HEK293 (cell line): ENCODE measurements around the gene TMEM50B.
A peak's percentile ranks its signal among the peaks of the same experiment; 100 is the strongest.

ENCODE experiments used
- CTCF ChIA-PET: fragments of 350-600 bp; formaldehyde crosslinking; extraction: SDS; loops from one replicate; lab custom pipeline; 2021; ENCODE audit warnings: antibody characterized with exemption; lab: Yijun Ruan, JAX
- POLR2A ChIA-PET: fragments of 300-600 bp; formaldehyde crosslinking; extraction: SDS; loops from one replicate; lab custom pipeline; 2020; ENCODE audit warnings: antibody characterized with exemption, inconsistent platforms; lab: Yijun Ruan, JAX
- H3K27ac ChIP-seq: fragments of 200-500 bp; sonication (Bioruptor generic); 2 replicates; pipeline ENCODE4 v1.5.1; 2014; ENCODE audit warnings: low read depth, low read length, control low read depth, inconsistent platforms; ENCODE audit errors: extremely low read depth
- H3K36me3 ChIP-seq, 2 experiments: fragments of 200-500 bp in 1 of 2; sonication (Bioruptor generic) in 1 of 2; 1 replicate in 1 of 2; 2 replicates in 1 of 2; pipeline ENCODE4 v1.5.1; 2014 to 2017; ENCODE audit warnings: inconsistent platforms in 2 of 2, low read length in 2 of 2; ENCODE audit not compliant: control insufficient read depth in 2 of 2, insufficient read depth in 1 of 2
- H3K4me1 ChIP-seq: fragments of 200-500 bp; sonication (Bioruptor generic); 2 replicates; pipeline ENCODE4 v1.5.1; 2014; ENCODE audit warnings: mild to moderate bottlenecking, low read length, inconsistent platforms; ENCODE audit not compliant: control insufficient read depth, insufficient read depth
- H3K4me3 ChIP-seq: 2 replicates; pipeline ENCODE4 v1.5.1; 2011; ENCODE audit warnings: low read depth, mild to moderate bottlenecking, control low read depth, low read length, moderate library complexity
- H3K9me3 ChIP-seq: fragments of 200-500 bp; sonication (Bioruptor generic); 2 replicates; pipeline ENCODE4 v1.5.1; 2014; ENCODE audit warnings: low read depth, low read length, inconsistent platforms; ENCODE audit not compliant: control insufficient read depth, insufficient read depth
- BCL6B ChIP-seq: fragments of 450-650 bp; formaldehyde crosslinking; IDR thresholded peaks from 2 replicates; pipeline ENCODE4 v1.5.1; 2017; ENCODE audit warnings: missing biosample characterization, missing genetic modification characterization
- FEZF1 ChIP-seq: fragments of 450-650 bp; formaldehyde crosslinking; IDR thresholded peaks from 2 replicates; pipeline ENCODE4 v1.5.1; 2016; ENCODE audit warnings: missing biosample characterization, missing genetic modification characterization
- IKZF3 ChIP-seq: fragments of 450-650 bp; IDR thresholded peaks from 2 replicates; pipeline ENCODE4 v1.5.0; 2018; ENCODE audit warnings: missing biosample characterization, mild to moderate bottlenecking, missing genetic modification characterization, moderate library complexity
- MYNN ChIP-seq: fragments of 450-650 bp; formaldehyde crosslinking; IDR thresholded peaks from 2 replicates; pipeline ENCODE4 v1.5.1; 2016; ENCODE audit warnings: missing biosample characterization, missing genetic modification characterization, borderline replicate concordance
- OVOL3 ChIP-seq: fragments of 450-650 bp; formaldehyde crosslinking; IDR thresholded peaks from 2 replicates; pipeline ENCODE4 v1.5.1; 2016; ENCODE audit warnings: missing biosample characterization, missing genetic modification characterization
- SP3 ChIP-seq: fragments of 450-650 bp; formaldehyde crosslinking; IDR thresholded peaks from 2 replicates; pipeline ENCODE4 v1.5.1; 2016; ENCODE audit warnings: missing biosample characterization, missing genetic modification characterization
- WT1 ChIP-seq: fragments of 450-650 bp; formaldehyde crosslinking; IDR thresholded peaks from 2 replicates; pipeline ENCODE4 v1.5.1; 2016; ENCODE audit warnings: missing biosample characterization, missing genetic modification characterization
- ZBTB17 ChIP-seq: fragments of 450-650 bp; formaldehyde crosslinking; IDR thresholded peaks from 2 replicates; pipeline ENCODE4 v1.5.1; 2016; ENCODE audit warnings: missing biosample characterization, missing genetic modification characterization
- ZNF335 ChIP-seq: fragments of 450-650 bp; formaldehyde crosslinking; conservative IDR thresholded peaks from 2 replicates; pipeline ENCODE4 v1.5.1; 2016; ENCODE audit warnings: missing biosample characterization, missing genetic modification characterization
- ZNF391 ChIP-seq: fragments of 450-650 bp; formaldehyde crosslinking; IDR thresholded peaks from 2 replicates; pipeline ENCODE4 v1.5.1; 2016; ENCODE audit warnings: low read depth, missing biosample characterization, missing genetic modification characterization, borderline replicate concordance
- ZNF416 ChIP-seq: fragments of 450-650 bp; formaldehyde crosslinking; IDR thresholded peaks from 2 replicates; pipeline ENCODE4 v1.5.1; 2016; ENCODE audit warnings: missing biosample characterization, missing genetic modification characterization
- ZNF501 ChIP-seq: fragments of 450-650 bp; formaldehyde crosslinking; IDR thresholded peaks from 2 replicates; pipeline ENCODE4 v1.5.1; 2016; ENCODE audit warnings: missing biosample characterization, missing genetic modification characterization
- ZNF544 ChIP-seq: fragments of 450-650 bp; formaldehyde crosslinking; IDR thresholded peaks from 2 replicates; pipeline ENCODE4 v1.5.0; 2017; ENCODE audit warnings: missing biosample characterization, missing genetic modification characterization
- ZNF600 ChIP-seq: fragments of 450-650 bp; formaldehyde crosslinking; IDR thresholded peaks from 2 replicates; pipeline ENCODE4 v1.5.1; 2016; ENCODE audit warnings: missing biosample characterization, missing genetic modification characterization
- ZNF623 ChIP-seq: fragments of 450-650 bp; formaldehyde crosslinking; IDR thresholded peaks from 2 replicates; pipeline ENCODE4 v1.5.1; 2016; ENCODE audit warnings: missing biosample characterization, missing genetic modification characterization
- ZSCAN4 ChIP-seq: fragments of 450-650 bp; formaldehyde crosslinking; IDR thresholded peaks from 2 replicates; pipeline ENCODE4 v1.5.1; 2017; ENCODE audit warnings: missing biosample characterization, missing genetic modification characterization
- TF ChIP-seq, protein P1 (sequence below): fragments of 450-650 bp; formaldehyde crosslinking; IDR thresholded peaks from 2 replicates; pipeline ENCODE4 v1.5.1; 2016; ENCODE audit warnings: missing biosample characterization, missing genetic modification characterization
- TF ChIP-seq, protein P2 (sequence below): fragments of 450-650 bp; formaldehyde crosslinking; IDR thresholded peaks from 2 replicates; pipeline ENCODE4 v1.5.1; 2016; ENCODE audit warnings: missing biosample characterization, missing genetic modification characterization, borderline replicate concordance
- TF ChIP-seq, protein P3 (sequence below): fragments of 450-650 bp; formaldehyde crosslinking; IDR thresholded peaks from 2 replicates; pipeline ENCODE4 v1.5.1; 2016; ENCODE audit warnings: missing biosample characterization, missing genetic modification characterization

TMEM50B gene

GRCh38 chr21:33451634-33452071, 28.1 kb downstream of the TMEM50B start (continued):
- TF ChIP-seq IKZF3 (0 out of 2 replicates have a peak, but pooled peaks have one; percentile 25), ZSCAN4 (tag by site-specific recombination) (no peak), ZNF600 (tag by site-specific recombination) (peak; percentile 75), ZNF623 (tag by site-specific recombination) (no peak), WT1 (peak; percentile 99), SP3 (tag by site-specific recombination) (0 out of 2 replicates have a peak, but pooled peaks have one; percentile 15), ZBTB17 (tag by site-specific recombination) (peak; percentile 68; the same call in 1 of the 2 replicates), ZNF335 (tag by site-specific recombination) (peak; percentile 50)
- TF ChIP-seq, protein P1, sequence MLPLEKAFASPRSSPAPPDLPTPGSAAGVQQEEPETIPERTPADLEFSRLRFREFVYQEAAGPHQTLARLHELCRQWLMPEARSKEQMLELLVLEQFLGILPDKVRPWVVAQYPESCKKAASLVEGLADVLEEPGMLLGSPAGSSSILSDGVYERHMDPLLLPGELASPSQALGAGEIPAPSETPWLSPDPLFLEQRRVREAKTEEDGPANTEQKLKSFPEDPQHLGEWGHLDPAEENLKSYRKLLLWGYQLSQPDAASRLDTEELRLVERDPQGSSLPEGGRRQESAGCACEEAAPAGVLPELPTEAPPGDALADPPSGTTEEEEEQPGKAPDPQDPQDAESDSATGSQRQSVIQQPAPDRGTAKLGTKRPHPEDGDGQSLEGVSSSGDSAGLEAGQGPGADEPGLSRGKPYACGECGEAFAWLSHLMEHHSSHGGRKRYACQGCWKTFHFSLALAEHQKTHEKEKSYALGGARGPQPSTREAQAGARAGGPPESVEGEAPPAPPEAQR (tag by site-specific recombination) = no peak

GRCh38 chr21:33449616-33450015, 30.2 kb downstream of the TMEM50B start:
- H3K36me3 ChIP-seq = peaks cover 0 to 4% of the 10 kb centered on the region in 2 experiments; a peak in 1 of 3 replicates
- H3K4me1 ChIP-seq = peaks cover 4% of the 10 kb centered on the region
- ChIA-PET POLR2A (no interaction called here), CTCF (interaction anchor here (0.6 to 1.6 kb wide), 5 partner anchors 75 to 652 kb away, joined by 3 to 7 read pairs (median 3); no protein-coding TSS in a partner anchor)
- TF ChIP-seq BCL6B (no peak), ZNF544 (tag by site-specific recombination) (no peak), ZNF501 (no peak), MYNN (no peak), OVOL3 (tag by site-specific recombination) (no peak), WT1 (no peak), FEZF1 (peak; percentile 52), IKZF3 (peak; percentile 30; the same call in 1 of the 2 replicates), ZNF416 (tag by site-specific recombination) (no peak), ZNF391 (tag by site-specific recombination) (no peak)
- TF ChIP-seq, protein P2, sequence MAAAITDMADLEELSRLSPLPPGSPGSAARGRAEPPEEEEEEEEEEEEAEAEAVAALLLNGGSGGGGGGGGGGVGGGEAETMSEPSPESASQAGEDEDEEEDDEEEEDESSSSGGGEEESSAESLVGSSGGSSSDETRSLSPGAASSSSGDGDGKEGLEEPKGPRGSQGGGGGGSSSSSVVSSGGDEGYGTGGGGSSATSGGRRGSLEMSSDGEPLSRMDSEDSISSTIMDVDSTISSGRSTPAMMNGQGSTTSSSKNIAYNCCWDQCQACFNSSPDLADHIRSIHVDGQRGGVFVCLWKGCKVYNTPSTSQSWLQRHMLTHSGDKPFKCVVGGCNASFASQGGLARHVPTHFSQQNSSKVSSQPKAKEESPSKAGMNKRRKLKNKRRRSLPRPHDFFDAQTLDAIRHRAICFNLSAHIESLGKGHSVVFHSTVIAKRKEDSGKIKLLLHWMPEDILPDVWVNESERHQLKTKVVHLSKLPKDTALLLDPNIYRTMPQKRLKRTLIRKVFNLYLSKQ (tag by site-specific recombination) = no peak
- TF ChIP-seq, protein P3, sequence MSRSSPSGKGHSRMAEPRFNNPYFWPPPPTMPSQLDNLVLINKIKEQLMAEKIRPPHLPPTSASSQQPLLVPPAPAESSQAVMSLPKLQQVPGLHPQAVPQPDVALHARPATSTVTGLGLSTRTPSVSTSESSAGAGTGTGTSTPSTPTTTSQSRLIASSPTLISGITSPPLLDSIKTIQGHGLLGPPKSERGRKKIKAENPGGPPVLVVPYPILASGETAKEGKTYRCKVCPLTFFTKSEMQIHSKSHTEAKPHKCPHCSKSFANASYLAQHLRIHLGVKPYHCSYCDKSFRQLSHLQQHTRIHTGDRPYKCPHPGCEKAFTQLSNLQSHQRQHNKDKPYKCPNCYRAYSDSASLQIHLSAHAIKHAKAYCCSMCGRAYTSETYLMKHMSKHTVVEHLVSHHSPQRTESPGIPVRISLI (tag by site-specific recombination) = no peak
- TF ChIP-seq, protein P1 (tag by site-specific recombination) = no peak
- no peak overlapping the region for H3K27ac ChIP-seq
- no peak overlapping the region for H3K4me3 ChIP-seq
- no peaks in the 10 kb centered on the region for H3K9me3 ChIP-seq
